ENCODE results near the gene RGS19.
"Not testable (repeated sequence)": the region's sequence is repeated elsewhere in the genome, so short reads cannot be mapped to it uniquely, and the experiment has no call there.

The RGS19 gene

GRCh38 chr20:64092258-64093012 is 13.1 kb upstream of the RGS19 start:
- no peak for DNase-seq

GRCh38 chr20:64091770-64092169 is 12.5 kb upstream of the RGS19 start:
- no peak for DNase-seq

GRCh38 chr20:64091340-64091739 is 12.0 kb upstream of the RGS19 start:
- no peak for DNase-seq

- no peak for DNase-seq
Measured at GRCh38 chr20:64090165-64090564, 10.8 kb upstream of the RGS19 start.

GRCh38 chr20:64088586-64088985 is 9.3 kb upstream of the RGS19 start:
- not testable (repeated sequence) for DNase-seq

- DNase-seq, result not testable (repeated sequence)
Measured at GRCh38 chr20:64087226-64087825, 8.0 kb upstream of the RGS19 start.

GRCh38 chr20:64086801-64087200 is 7.5 kb upstream of the RGS19 start:
- no peak for DNase-seq

GRCh38 chr20:64084685-64085152 is 5.4 kb upstream of the RGS19 start:
- no peak for DNase-seq

GRCh38 chr20:64083804-64084684 is 4.7 kb upstream of the RGS19 start, which contains the start of gene LKAAEAR1:
TSS of gene LKAAEAR1 (minus strand) at chr20:64084398. CDS start at chr20:64084219, 179 bp downstream.
- no peak for DNase-seq

- no peak for DNase-seq
Measured at GRCh38 chr20:64083378-64083803, 4.1 kb upstream of the RGS19 start.

GRCh38 chr20:64082820-64083377 is 3.6 kb upstream of the RGS19 start:
- no peak for DNase-seq

- no peak for DNase-seq
Measured at GRCh38 chr20:64082126-64082731, 2.9 kb upstream of the RGS19 start.

- DNase-seq, result no peak
Measured at GRCh38 chr20:64081624-64081964, 2.3 kb upstream of the RGS19 start.

GRCh38 chr20:64080813-64081623 is 1.7 kb upstream of the RGS19 start:
- DNase-seq, result no peak

- no peak for DNase-seq
Measured at GRCh38 chr20:64080013-64080812, 895 bp upstream of the RGS19 start, which contains the start of gene OPRL1. TSS of gene OPRL1 (plus strand) at chr20:64080082. CDS start at chr20:64092721, 12,639 bp downstream.

- no peak for DNase-seq
Measured at GRCh38 chr20:64078934-64079272, 415 bp downstream of the RGS19 start.

GRCh38 chr20:64077876-64078551 is 1.3 kb downstream of the RGS19 start:
- DNase-seq, result no peak

GRCh38 chr20:64077541-64077875 is 1.8 kb downstream of the RGS19 start:
- DNase-seq, result no peak

- DNase-seq, result no peak
Measured at GRCh38 chr20:64077094-64077493, 2.2 kb downstream of the RGS19 start.

Data from NCI-H187 treated with DMSO at 0.1 percent for 48 hours (cell line).